ENCODE results near the gene HOXD12. TPM values are rescaled to one million over a fixed set of nuclear protein-coding genes. Genes with fewer than 3 reads are reported as not detected.

Gene HOXD12, protein sequence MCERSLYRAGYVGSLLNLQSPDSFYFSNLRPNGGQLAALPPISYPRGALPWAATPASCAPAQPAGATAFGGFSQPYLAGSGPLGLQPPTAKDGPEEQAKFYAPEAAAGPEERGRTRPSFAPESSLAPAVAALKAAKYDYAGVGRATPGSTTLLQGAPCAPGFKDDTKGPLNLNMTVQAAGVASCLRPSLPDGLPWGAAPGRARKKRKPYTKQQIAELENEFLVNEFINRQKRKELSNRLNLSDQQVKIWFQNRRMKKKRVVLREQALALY
- polyA plus RNA-seq (2013, experiment 1 of 2): not detected
- not detected for polyA plus RNA-seq (2013, experiment 2 of 2)

DNA sequence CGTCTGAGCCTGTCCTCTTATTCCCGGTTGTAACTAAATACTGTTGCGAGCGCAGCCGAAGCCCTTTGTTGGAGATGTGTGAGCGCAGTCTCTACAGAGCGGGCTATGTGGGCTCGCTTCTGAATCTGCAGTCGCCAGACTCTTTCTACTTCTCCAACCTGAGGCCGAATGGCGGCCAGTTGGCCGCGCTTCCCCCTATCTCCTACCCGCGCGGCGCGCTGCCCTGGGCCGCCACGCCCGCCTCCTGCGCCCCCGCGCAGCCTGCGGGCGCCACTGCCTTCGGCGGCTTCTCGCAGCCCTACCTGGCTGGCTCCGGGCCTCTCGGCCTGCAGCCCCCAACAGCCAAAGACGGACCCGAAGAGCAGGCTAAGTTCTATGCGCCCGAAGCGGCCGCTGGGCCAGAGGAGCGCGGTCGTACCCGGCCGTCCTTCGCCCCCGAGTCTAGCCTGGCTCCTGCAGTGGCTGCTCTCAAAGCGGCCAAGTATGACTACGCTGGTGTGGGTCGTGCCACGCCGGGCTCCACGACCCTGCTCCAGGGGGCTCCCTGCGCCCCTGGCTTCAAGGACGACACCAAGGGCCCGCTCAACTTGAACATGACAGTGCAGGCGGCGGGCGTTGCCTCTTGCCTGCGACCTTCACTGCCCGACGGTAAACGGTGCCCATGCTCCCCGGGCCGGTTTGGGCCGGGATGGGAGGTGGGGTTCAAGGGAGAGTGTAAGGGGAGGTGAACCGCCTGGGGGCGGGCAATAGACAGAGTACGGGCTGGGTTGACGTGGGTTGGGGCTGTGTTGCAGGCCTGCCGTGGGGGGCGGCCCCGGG is at the start of gene HOXD12:
Gene HOXD12, plus strand, starts transcription at position 68 of the 819 bp plus-strand sequence. Its CDS starts 7 bp downstream, at position 75.
- H2AFZ ChIP-seq (ENCODE audit: low read depth, low read length): no peak within 1 kb of the TSS
- no peak within 1 kb of the TSS for H3K9ac ChIP-seq (ENCODE audit: low read length)
- H3K14ac ChIP-seq (ENCODE audit: low read length in 2 of 2): no peak within 1 kb of the TSS
- H3K23ac ChIP-seq (ENCODE audit: low read length in 2 of 2): no peak within 1 kb of the TSS
- no peaks in the 10 kb centered on the region for H3K36me3 ChIP-seq (ENCODE audit: control insufficient read depth in 1 of 2, insufficient read depth in 2 of 2, low read depth in 1 of 2, low read length in 2 of 2)
- H3K27ac ChIP-seq (ENCODE audit: low read length, poor library complexity, severe bottlenecking): no peak within 1 kb of the TSS
- no peak within 1 kb of the TSS for H4K91ac ChIP-seq (ENCODE audit: low read length)
- no peak for DNase-seq
- H2AK5ac ChIP-seq (ENCODE audit: low read length, severe bottlenecking): no peak within 1 kb of the TSS
- no peak within 1 kb of the TSS for H3K18ac ChIP-seq (ENCODE audit: low read depth in 1 of 2, low read length in 2 of 2)
- no peak within 1 kb of the TSS for H3K4me2 ChIP-seq (ENCODE audit: low read length, poor library complexity, severe bottlenecking)
- 4% methylated on average over 70 of the region's 70 CpGs for WGBS
- no peak within 1 kb of the TSS for H2BK12ac ChIP-seq (ENCODE audit: low read length in 2 of 2)
- no peak within 1 kb of the TSS for H3K4me3 ChIP-seq (ENCODE audit: insufficient read depth in 1 of 2, low read depth in 1 of 2, low read length in 2 of 2)
- no peak within 1 kb of the TSS for H3K4ac ChIP-seq (ENCODE audit: low read depth in 1 of 2, low read length in 2 of 2)
- peaks cover 3% of the 10 kb centered on the region for H3K9me3 ChIP-seq (ENCODE audit: control insufficient read depth, low read length)
- H3K79me1 ChIP-seq (replicated peaks; ENCODE audit: low read length, poor library complexity, severe bottlenecking): no peaks in the 10 kb centered on the region
- H3K27me3 ChIP-seq (ENCODE audit: control insufficient read depth in 1 of 2, insufficient read depth in 1 of 2, low read length in 2 of 2): peaks cover 97 to 100% of the 10 kb centered on the region in 2 experiments
- H2BK5ac ChIP-seq (ENCODE audit: low read depth, low read length, poor library complexity, severe bottlenecking): no peak within 1 kb of the TSS
- H4K8ac ChIP-seq (ENCODE audit: low read length): no peak within 1 kb of the TSS
- H2BK120ac ChIP-seq (ENCODE audit: low read depth, low read length): no peak within 1 kb of the TSS
- no peak within 1 kb of the TSS for H2BK15ac ChIP-seq (ENCODE audit: low read depth, poor library complexity, severe bottlenecking)
- peaks cover 13% of the 10 kb centered on the region for H3K4me1 ChIP-seq (ENCODE audit: control insufficient read depth, insufficient read depth, low read depth, low read length)

DNA sequence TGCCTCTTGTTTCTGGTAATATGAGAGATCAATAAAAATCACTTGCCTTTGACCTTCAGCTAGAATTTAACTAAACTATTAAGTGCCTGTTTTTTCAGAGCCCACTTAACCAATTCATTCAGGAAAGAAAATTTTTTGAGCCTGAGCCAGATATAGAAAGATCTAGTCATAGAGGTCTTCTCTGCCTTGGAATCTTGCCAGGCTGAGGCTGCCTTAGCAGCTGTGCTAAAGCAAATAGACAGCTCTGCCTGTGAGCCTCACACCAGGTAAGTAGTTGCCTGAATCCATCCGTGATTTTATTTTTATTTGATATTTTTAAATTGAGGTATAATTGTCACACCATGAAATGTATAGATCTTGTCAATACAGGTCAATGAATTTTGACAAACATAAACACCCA is 43.2 kb upstream of the HOXD12 start:
- no peak overlapping the region for H3K23ac ChIP-seq (ENCODE audit: low read length in 2 of 2)
- H4K91ac ChIP-seq (ENCODE audit: low read length): no peak overlapping the region
- H3K4me1 ChIP-seq (ENCODE audit: control insufficient read depth, insufficient read depth, low read depth, low read length): no peaks in the 10 kb centered on the region
- no peak overlapping the region for H3K4me3 ChIP-seq (ENCODE audit: insufficient read depth in 1 of 2, low read depth in 1 of 2, low read length in 2 of 2)
- no peak overlapping the region for H3K4me2 ChIP-seq (ENCODE audit: low read length, poor library complexity, severe bottlenecking)
- no peaks in the 10 kb centered on the region for H3K36me3 ChIP-seq (ENCODE audit: control insufficient read depth in 1 of 2, insufficient read depth in 2 of 2, low read depth in 1 of 2, low read length in 2 of 2)
- H3K9ac ChIP-seq (ENCODE audit: low read length): no peak overlapping the region
- no peak overlapping the region for H2BK5ac ChIP-seq (ENCODE audit: low read depth, low read length, poor library complexity, severe bottlenecking)
- no peak for DNase-seq
- H2AFZ ChIP-seq (ENCODE audit: low read depth, low read length): no peak overlapping the region
- no peak overlapping the region for H3K4ac ChIP-seq (ENCODE audit: low read depth in 1 of 2, low read length in 2 of 2)
- no peaks in the 10 kb centered on the region for H3K79me1 ChIP-seq (replicated peaks; ENCODE audit: low read length, poor library complexity, severe bottlenecking)
- H3K18ac ChIP-seq (ENCODE audit: low read depth in 1 of 2, low read length in 2 of 2): no peak overlapping the region
- no peak overlapping the region for H2AK5ac ChIP-seq (ENCODE audit: low read length, severe bottlenecking)
- H3K14ac ChIP-seq (ENCODE audit: low read length in 2 of 2): no peak overlapping the region
- no peak overlapping the region for H4K8ac ChIP-seq (ENCODE audit: low read length)
- H2BK120ac ChIP-seq (ENCODE audit: low read depth, low read length): no peak overlapping the region
- no peak overlapping the region for H2BK12ac ChIP-seq (ENCODE audit: low read length in 2 of 2)
- H2BK15ac ChIP-seq (ENCODE audit: low read depth, poor library complexity, severe bottlenecking): no peak overlapping the region
- H3K9me3 ChIP-seq (ENCODE audit: control insufficient read depth, low read length): no peaks in the 10 kb centered on the region
- H3K27ac ChIP-seq (ENCODE audit: low read length, poor library complexity, severe bottlenecking): no peak overlapping the region
- WGBS: no CpG with 5 or more reads among the region's 1 CpG
- H3K27me3 ChIP-seq (ENCODE audit: control insufficient read depth in 1 of 2, insufficient read depth in 1 of 2, low read length in 2 of 2): peaks cover 7 to 8% of the 10 kb centered on the region in 2 experiments

DNA sequence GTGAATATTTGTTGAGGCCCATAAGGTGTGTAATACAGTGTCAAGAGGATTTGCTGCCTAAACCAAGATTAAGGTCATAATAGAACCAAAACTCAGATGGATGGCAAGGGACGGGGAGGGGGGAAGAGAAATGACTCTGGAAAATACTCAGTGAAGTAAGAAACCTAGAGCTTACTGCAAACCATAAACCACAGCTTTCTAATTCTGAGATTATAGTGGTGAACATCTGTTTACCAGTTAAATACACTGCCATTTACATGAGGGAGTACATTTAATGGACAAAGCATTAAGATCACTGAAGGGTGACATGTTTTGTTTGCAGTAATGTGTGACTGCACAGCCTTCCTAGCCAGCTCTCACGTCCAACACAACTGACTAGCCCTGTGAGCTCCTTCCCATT is 35.6 kb upstream of the HOXD12 start:
- no peaks in the 10 kb centered on the region for H3K36me3 ChIP-seq (ENCODE audit: control insufficient read depth in 1 of 2, insufficient read depth in 2 of 2, low read depth in 1 of 2, low read length in 2 of 2)
- DNase-seq: no peak
- no peak overlapping the region for H3K27ac ChIP-seq (ENCODE audit: low read length, poor library complexity, severe bottlenecking)
- H2BK12ac ChIP-seq (ENCODE audit: low read length in 2 of 2): no peak overlapping the region
- H3K4ac ChIP-seq (ENCODE audit: low read depth in 1 of 2, low read length in 2 of 2): no peak overlapping the region
- H3K79me1 ChIP-seq (replicated peaks; ENCODE audit: low read length, poor library complexity, severe bottlenecking): no peaks in the 10 kb centered on the region
- H3K4me3 ChIP-seq (ENCODE audit: insufficient read depth in 1 of 2, low read depth in 1 of 2, low read length in 2 of 2): no peak overlapping the region
- H2AK5ac ChIP-seq (ENCODE audit: low read length, severe bottlenecking): no peak overlapping the region
- no peak overlapping the region for H3K18ac ChIP-seq (ENCODE audit: low read depth in 1 of 2, low read length in 2 of 2)
- no peak overlapping the region for H2BK120ac ChIP-seq (ENCODE audit: low read depth, low read length)
- no peak overlapping the region for H2BK5ac ChIP-seq (ENCODE audit: low read depth, low read length, poor library complexity, severe bottlenecking)
- no peak overlapping the region for H3K14ac ChIP-seq (ENCODE audit: low read length in 2 of 2)
- no peak overlapping the region for H2AFZ ChIP-seq (ENCODE audit: low read depth, low read length)
- no peak overlapping the region for H3K4me2 ChIP-seq (ENCODE audit: low read length, poor library complexity, severe bottlenecking)
- H3K9me3 ChIP-seq (ENCODE audit: control insufficient read depth, low read length): no peaks in the 10 kb centered on the region
- 45% methylated on average over 1 of the region's 2 CpGs for WGBS
- no peak overlapping the region for H3K9ac ChIP-seq (ENCODE audit: low read length)
- peaks cover 57 to 76% of the 10 kb centered on the region in 2 experiments for H3K27me3 ChIP-seq (ENCODE audit: control insufficient read depth in 1 of 2, insufficient read depth in 1 of 2, low read length in 2 of 2)
- no peak overlapping the region for H4K91ac ChIP-seq (ENCODE audit: low read length)
- no peak overlapping the region for H3K23ac ChIP-seq (ENCODE audit: low read length in 2 of 2)
- H4K8ac ChIP-seq (ENCODE audit: low read length): no peak overlapping the region
- H2BK15ac ChIP-seq (ENCODE audit: low read depth, poor library complexity, severe bottlenecking): no peak overlapping the region
- peaks cover 14% of the 10 kb centered on the region for H3K4me1 ChIP-seq (ENCODE audit: control insufficient read depth, insufficient read depth, low read depth, low read length)
